ENCODE measurements around the gene CAMTA1. TPM values are rescaled to one million over a fixed set of nuclear protein-coding genes. Genes with fewer than 3 reads are reported as not detected.

CAMTA1 gene
- total and polyA plus RNA-seq, 4 donors = 18.0 to 93.5 (median 35.8) TPM

GRCh38 chr1:7322283-7322785, 537.1 kb downstream of the CAMTA1 start (continued):
- TF ChIP-seq REST (IDR thresholded peaks at IDR 0.05) = no peak
- TF ChIP-seq FOXA1 (IDR thresholded peaks at IDR 0.05) = no peak
- no peak for TF ChIP-seq RAD21 (IDR thresholded peaks at IDR 0.05)
- no peak for TF ChIP-seq RXRA (IDR thresholded peaks at IDR 0.05)

- H3K27me3 ChIP-seq (ENCODE audit: control insufficient read depth in 4 of 4, insufficient read depth in 4 of 4, low read length in 3 of 4) = no peaks in the 10 kb centered on the region
- WGBS = 77% methylated on average over 1 of the region's 1 CpG
- H3K36me3 ChIP-seq (ENCODE audit: control insufficient read depth in 4 of 4, insufficient read depth in 3 of 4, low read depth in 1 of 4, low read length in 3 of 4) = no peaks in the 10 kb centered on the region
- no peaks in the 10 kb centered on the region for H3K4me1 ChIP-seq (ENCODE audit: control insufficient read depth in 4 of 4, insufficient read depth in 4 of 4, low read length in 3 of 4)
- H3K27ac ChIP-seq (ENCODE audit: low read depth in 1 of 2, low read length in 2 of 2) = no peak overlapping the region
- H3K4me3 ChIP-seq (ENCODE audit: low read depth in 1 of 3, low read length in 3 of 3) = no peak overlapping the region
- no peaks in the 10 kb centered on the region for H3K9me3 ChIP-seq (ENCODE audit: control insufficient read depth in 4 of 4, low read length in 3 of 4)
- TF ChIP-seq NR2F2 (IDR thresholded peaks at IDR 0.05) (no peak), FOXA2 (IDR thresholded peaks at IDR 0.05) (no peak)
- H3K9ac ChIP-seq (ENCODE audit: low read depth in 1 of 2, low read length in 2 of 2) = no peak overlapping the region
- no peak for DNase-seq (ENCODE audit: low spot score)
Measured at GRCh38 chr1:7322912-7323311, 537.7 kb downstream of the CAMTA1 start.

GRCh38 chr1:7325254-7325653, 540.0 kb downstream of the CAMTA1 start:
- DNase-seq (ENCODE audit: low spot score) = no peak
- no peak overlapping the region for H3K4me3 ChIP-seq (ENCODE audit: low read depth in 1 of 3, low read length in 3 of 3)

GRCh38 chr1:7326366-7326765, 541.1 kb downstream of the CAMTA1 start:
- Histone ChIP-seq H3K4me1 (ENCODE audit: control insufficient read depth in 4 of 4, insufficient read depth in 4 of 4, low read length in 3 of 4) (no peaks in the 10 kb centered on the region), H3K4me3 (ENCODE audit: low read depth in 1 of 3, low read length in 3 of 3) (no peak overlapping the region), H3K9me3 (ENCODE audit: control insufficient read depth in 4 of 4, low read length in 3 of 4) (no peaks in the 10 kb centered on the region), H3K9ac (ENCODE audit: low read depth in 1 of 2, low read length in 2 of 2) (no peak overlapping the region), H3K27ac (ENCODE audit: low read depth in 1 of 2, low read length in 2 of 2) (no peak overlapping the region), H3K27me3 (ENCODE audit: control insufficient read depth in 4 of 4, insufficient read depth in 4 of 4, low read length in 3 of 4) (no peaks in the 10 kb centered on the region), H3K36me3 (ENCODE audit: control insufficient read depth in 4 of 4, insufficient read depth in 3 of 4, low read depth in 1 of 4, low read length in 3 of 4) (no peaks in the 10 kb centered on the region)
- TF ChIP-seq HNF4G (IDR thresholded peaks at IDR 0.05) (no peak), RXRA (IDR thresholded peaks at IDR 0.05) (no peak), FOXA1 (IDR thresholded peaks at IDR 0.05) (no peak), FOXA2 (IDR thresholded peaks at IDR 0.05) (no peak)
- 68% methylated on average over 2 of the region's 2 CpGs for WGBS
- DNase-seq (ENCODE audit: low spot score) = no peak

More at GRCh38 chr1:7325254-7325653, 540.0 kb downstream of the CAMTA1 start:
- WGBS = 89% methylated on average over 3 of the region's 3 CpGs
- H3K27ac ChIP-seq (ENCODE audit: low read depth in 1 of 2, low read length in 2 of 2) = no peak overlapping the region
- H3K9me3 ChIP-seq (ENCODE audit: control insufficient read depth in 4 of 4, low read length in 3 of 4) = no peaks in the 10 kb centered on the region
- no peaks in the 10 kb centered on the region for H3K36me3 ChIP-seq (ENCODE audit: control insufficient read depth in 4 of 4, insufficient read depth in 3 of 4, low read depth in 1 of 4, low read length in 3 of 4)
- no peaks in the 10 kb centered on the region for H3K27me3 ChIP-seq (ENCODE audit: control insufficient read depth in 4 of 4, insufficient read depth in 4 of 4, low read length in 3 of 4)
- no peaks in the 10 kb centered on the region for H3K4me1 ChIP-seq (ENCODE audit: control insufficient read depth in 4 of 4, insufficient read depth in 4 of 4, low read length in 3 of 4)
- no peak overlapping the region for H3K9ac ChIP-seq (ENCODE audit: low read depth in 1 of 2, low read length in 2 of 2)
- TF ChIP-seq RAD21 (IDR thresholded peaks at IDR 0.05) = no peak
- no peak for TF ChIP-seq EGR1 (IDR thresholded peaks at IDR 0.05; ENCODE audit: low read depth in 2 of 2)
- TF ChIP-seq TAF1 (conservative IDR thresholded peaks at IDR 0.05) = no peak
- TF ChIP-seq HNF4G (IDR thresholded peaks at IDR 0.05) = no peak
- no peak for TF ChIP-seq FOXA1 (IDR thresholded peaks at IDR 0.05)
- TF ChIP-seq ATF3 (IDR thresholded peaks at IDR 0.05) = no peak
- TF ChIP-seq JUND (IDR thresholded peaks at IDR 0.05) = no peak
- no peak for TF ChIP-seq SP1 (IDR thresholded peaks at IDR 0.05)

Data from liver (tissue), 9 donors.